ENCODE measurements around the gene CCDC15.

DNA sequence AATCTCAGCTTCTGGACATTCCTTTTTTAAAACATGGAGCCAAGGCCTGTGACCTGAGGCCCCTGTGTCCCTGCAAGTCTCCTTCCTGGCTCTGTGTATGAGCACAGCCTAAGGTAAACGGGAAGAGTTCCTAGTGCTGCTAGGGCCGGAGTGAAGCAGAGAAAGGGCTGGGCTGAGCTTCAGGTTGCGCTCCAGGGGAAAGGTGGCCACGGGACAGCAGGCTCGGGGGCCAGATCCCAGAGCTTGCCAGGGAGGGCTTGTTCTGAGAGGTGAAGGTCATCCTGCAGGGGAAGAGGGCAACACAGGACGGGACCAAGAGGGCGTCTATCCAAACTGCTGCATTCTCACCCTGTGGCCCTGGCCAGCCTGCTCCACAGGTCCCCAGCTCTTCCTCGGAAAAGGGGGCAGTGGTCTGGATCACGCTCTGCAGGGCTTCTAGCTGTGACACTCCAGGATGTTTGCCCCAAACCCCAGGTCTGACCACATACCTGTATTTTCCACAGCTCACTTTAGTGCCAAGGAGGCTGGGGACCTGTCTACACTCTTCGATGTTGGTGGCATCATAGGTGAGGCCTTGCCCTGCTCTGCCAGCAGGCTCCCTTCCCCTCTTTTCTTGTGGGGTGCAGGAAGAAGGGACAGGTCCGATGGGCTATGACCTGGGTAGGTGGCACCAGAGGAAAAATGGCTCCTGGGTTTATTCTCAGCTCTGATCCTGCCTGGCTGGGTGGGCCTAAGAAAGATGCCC is 129.5 kb downstream of the CCDC15 start:
- TF ChIP-seq ZNF565 (CRISPR knock-in tag; conservative IDR thresholded peaks at IDR 0.05; ENCODE audit: low read depth) (no peak), ZFP30 (CRISPR knock-in tag; IDR thresholded peaks at IDR 0.05) (no peak), TOX (CRISPR knock-in tag; IDR thresholded peaks at IDR 0.05; ENCODE audit: borderline replicate concordance) (no peak), GLIS3 (CRISPR knock-in tag; IDR thresholded peaks at IDR 0.05) (no peak), ZNF70 (CRISPR knock-in tag; IDR thresholded peaks at IDR 0.05) (no peak), TCF4 (CRISPR knock-in tag; IDR thresholded peaks at IDR 0.05; ENCODE audit: borderline replicate concordance) (no peak), RARB (CRISPR knock-in tag; IDR thresholded peaks at IDR 0.05) (no peak), ESRRG (CRISPR knock-in tag; IDR thresholded peaks at IDR 0.05) (no peak), ZC3H10 (CRISPR knock-in tag; IDR thresholded peaks at IDR 0.05) (no peak), ZFP3 (CRISPR knock-in tag; IDR thresholded peaks at IDR 0.05) (no peak)
- TF ChIP-seq, protein P1, sequence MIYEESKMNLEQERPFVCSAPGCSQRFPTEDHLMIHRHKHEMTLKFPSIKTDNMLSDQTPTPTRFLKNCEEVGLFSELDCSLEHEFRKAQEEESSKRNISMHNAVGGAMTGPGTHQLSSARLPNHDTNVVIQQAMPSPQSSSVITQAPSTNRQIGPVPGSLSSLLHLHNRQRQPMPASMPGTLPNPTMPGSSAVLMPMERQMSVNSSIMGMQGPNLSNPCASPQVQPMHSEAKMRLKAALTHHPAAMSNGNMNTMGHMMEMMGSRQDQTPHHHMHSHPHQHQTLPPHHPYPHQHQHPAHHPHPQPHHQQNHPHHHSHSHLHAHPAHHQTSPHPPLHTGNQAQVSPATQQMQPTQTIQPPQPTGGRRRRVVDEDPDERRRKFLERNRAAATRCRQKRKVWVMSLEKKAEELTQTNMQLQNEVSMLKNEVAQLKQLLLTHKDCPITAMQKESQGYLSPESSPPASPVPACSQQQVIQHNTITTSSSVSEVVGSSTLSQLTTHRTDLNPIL (CRISPR knock-in tag; IDR thresholded peaks at IDR 0.05; ENCODE audit: low read depth): no peak

Data from SK-N-SH treated with all-trans-retinoic acid at 6 μM for 48 hours (cell line).